Astrocyte (in vitro differentiated cells and primary cell): ENCODE results near the gene FPGS. TPM values are rescaled to one million over a fixed set of nuclear protein-coding genes. Genes with fewer than 3 reads are reported as not detected.
"Not testable (repeated sequence)": the region's sequence is repeated elsewhere in the genome, so short reads cannot be mapped to it uniquely, and the experiment has no call there.

ENCODE experiments used
- DNase-seq: peaks from one replicate; pipeline ENCODE4 v3.0.0-alpha.2; 2010; ENCODE audit warnings: low read depth
- FAIRE-seq: peaks from 2 replicates; lab custom pipeline; 2011; peaks lifted over from hg19 to GRCh38; lab: Jason Lieb, UNC
- H2AFZ ChIP-seq: 2 replicates; pipeline ENCODE4 v1.6.0; 2012; ENCODE audit warnings: low read depth, low read length, inconsistent platforms
- H3K27ac ChIP-seq: 2 replicates; pipeline ENCODE4 v1.5.1; 2011; ENCODE audit warnings: low read depth, low read length, inconsistent platforms
- H3K27me3 ChIP-seq: 2 replicates; pipeline ENCODE4 v1.6.0; 2011; ENCODE audit warnings: low read length, inconsistent platforms; ENCODE audit not compliant: insufficient read depth
- H3K36me3 ChIP-seq: 2 replicates; pipeline ENCODE4 v1.5.1; 2011; ENCODE audit warnings: low read length, inconsistent platforms; ENCODE audit not compliant: insufficient read depth
- H3K4me1 ChIP-seq: 2 replicates; pipeline ENCODE4 v1.5.1; 2011; ENCODE audit warnings: low read length, inconsistent platforms; ENCODE audit not compliant: insufficient read depth
- H3K4me2 ChIP-seq: 2 replicates; pipeline ENCODE4 v1.6.0; 2012; ENCODE audit warnings: low read length, inconsistent platforms
- H3K4me3 ChIP-seq: 2 replicates; pipeline ENCODE4 v1.5.1; 2011; ENCODE audit warnings: low read depth, mild to moderate bottlenecking, low read length, inconsistent platforms; ENCODE audit not compliant: insufficient read depth
- H3K79me2 ChIP-seq: 2 replicates; pipeline ENCODE4 v1.6.0; 2012; ENCODE audit warnings: mild to moderate bottlenecking, low read length, inconsistent platforms; ENCODE audit not compliant: insufficient read depth
- H3K9ac ChIP-seq: 2 replicates; pipeline ENCODE4 v1.6.0; 2012; ENCODE audit warnings: mild to moderate bottlenecking, low read length, inconsistent platforms
- H3K9me3 ChIP-seq: 2 replicates; pipeline ENCODE4 v1.5.1; 2012; ENCODE audit warnings: low read depth, mild to moderate bottlenecking, low read length, inconsistent platforms; ENCODE audit not compliant: insufficient read depth
- H4K20me1 ChIP-seq: 2 replicates; pipeline ENCODE4 v1.6.0; 2012; ENCODE audit warnings: low read length, inconsistent platforms; ENCODE audit not compliant: insufficient read depth
- H3K27ac Mint-ChIP-seq: one replicate; pipeline ENCODE4 v1.8.0; 2021; ENCODE audit warnings: mild to moderate bottlenecking, mixed read lengths; ENCODE audit not compliant: unreplicated experiment
- H3K27me3 Mint-ChIP-seq: one replicate; pipeline ENCODE4 v1.8.0; 2021; ENCODE audit warnings: low read depth, mixed read lengths; ENCODE audit not compliant: unreplicated experiment
- H3K36me3 Mint-ChIP-seq: one replicate; pipeline ENCODE4 v1.8.0; 2021; ENCODE audit warnings: low read depth, mixed read lengths; ENCODE audit not compliant: unreplicated experiment
- H3K4me1 Mint-ChIP-seq: one replicate; pipeline ENCODE4 v1.8.0; 2021; ENCODE audit warnings: low read depth, mixed read lengths; ENCODE audit not compliant: unreplicated experiment
- H3K4me3 Mint-ChIP-seq: one replicate; pipeline ENCODE4 v1.8.0; 2021; ENCODE audit warnings: mild to moderate bottlenecking, moderate library complexity, mixed read lengths; ENCODE audit not compliant: unreplicated experiment
- H3K9me3 Mint-ChIP-seq: one replicate; pipeline ENCODE4 v1.8.0; 2021; ENCODE audit warnings: mild to moderate bottlenecking, mixed read lengths; ENCODE audit not compliant: unreplicated experiment
- EZH2 ChIP-seq: IDR thresholded peaks from 2 replicates; pipeline ENCODE4 v1.6.1; 2012; ENCODE audit warnings: mild to moderate bottlenecking, low read length, inconsistent platforms; ENCODE audit not compliant: insufficient read depth
- total RNA-seq: library from RNA; stranded (reverse); gene quantifications from 2 replicates; pipeline ENCODE4 v1.2.1, GENCODE V29; 2021
- TF ChIP-seq, protein P1 (sequence below): IDR thresholded peaks from 2 replicates; pipeline ENCODE4 v1.5.1; 2011; ENCODE audit warnings: low read depth, mild to moderate bottlenecking, inconsistent platforms, low read length, moderate library complexity; ENCODE audit not compliant: insufficient read depth

FPGS gene
- total RNA-seq, 1 donor from 2014 or later = 49.4 TPM

GRCh38 chr9:127841087-127841835, 38.6 kb downstream of the FPGS start:
- H3K9me3 ChIP-seq = no peaks in the 10 kb centered on the region
- DNase-seq (no peak), FAIRE-seq (no peak)
- H3K27ac ChIP-seq = no peak overlapping the region
- H2AFZ ChIP-seq = no peak overlapping the region
- no peak overlapping the region for H3K9ac ChIP-seq
- no peak overlapping the region for H3K4me2 ChIP-seq
- Mint-ChIP-seq H3K36me3 (no peaks in the 10 kb centered on the region), H3K9me3 (no peaks in the 10 kb centered on the region), H3K27ac (no peak overlapping the region), H3K27me3 (no peaks in the 10 kb centered on the region), H3K4me1 (peaks cover 18% of the 10 kb centered on the region), H3K4me3 (no peak overlapping the region)
- no peak overlapping the region for H3K4me3 ChIP-seq
- no peaks in the 10 kb centered on the region for H4K20me1 ChIP-seq
- H3K79me2 ChIP-seq = peaks cover 27% of the 10 kb centered on the region
- no peak for TF ChIP-seq EZH2
- TF ChIP-seq, protein P1, sequence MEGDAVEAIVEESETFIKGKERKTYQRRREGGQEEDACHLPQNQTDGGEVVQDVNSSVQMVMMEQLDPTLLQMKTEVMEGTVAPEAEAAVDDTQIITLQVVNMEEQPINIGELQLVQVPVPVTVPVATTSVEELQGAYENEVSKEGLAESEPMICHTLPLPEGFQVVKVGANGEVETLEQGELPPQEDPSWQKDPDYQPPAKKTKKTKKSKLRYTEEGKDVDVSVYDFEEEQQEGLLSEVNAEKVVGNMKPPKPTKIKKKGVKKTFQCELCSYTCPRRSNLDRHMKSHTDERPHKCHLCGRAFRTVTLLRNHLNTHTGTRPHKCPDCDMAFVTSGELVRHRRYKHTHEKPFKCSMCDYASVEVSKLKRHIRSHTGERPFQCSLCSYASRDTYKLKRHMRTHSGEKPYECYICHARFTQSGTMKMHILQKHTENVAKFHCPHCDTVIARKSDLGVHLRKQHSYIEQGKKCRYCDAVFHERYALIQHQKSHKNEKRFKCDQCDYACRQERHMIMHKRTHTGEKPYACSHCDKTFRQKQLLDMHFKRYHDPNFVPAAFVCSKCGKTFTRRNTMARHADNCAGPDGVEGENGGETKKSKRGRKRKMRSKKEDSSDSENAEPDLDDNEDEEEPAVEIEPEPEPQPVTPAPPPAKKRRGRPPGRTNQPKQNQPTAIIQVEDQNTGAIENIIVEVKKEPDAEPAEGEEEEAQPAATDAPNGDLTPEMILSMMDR = no peak
- no peaks in the 10 kb centered on the region for H3K36me3 ChIP-seq
- peaks cover 47% of the 10 kb centered on the region for H3K4me1 ChIP-seq
- no peaks in the 10 kb centered on the region for H3K27me3 ChIP-seq

DNA sequence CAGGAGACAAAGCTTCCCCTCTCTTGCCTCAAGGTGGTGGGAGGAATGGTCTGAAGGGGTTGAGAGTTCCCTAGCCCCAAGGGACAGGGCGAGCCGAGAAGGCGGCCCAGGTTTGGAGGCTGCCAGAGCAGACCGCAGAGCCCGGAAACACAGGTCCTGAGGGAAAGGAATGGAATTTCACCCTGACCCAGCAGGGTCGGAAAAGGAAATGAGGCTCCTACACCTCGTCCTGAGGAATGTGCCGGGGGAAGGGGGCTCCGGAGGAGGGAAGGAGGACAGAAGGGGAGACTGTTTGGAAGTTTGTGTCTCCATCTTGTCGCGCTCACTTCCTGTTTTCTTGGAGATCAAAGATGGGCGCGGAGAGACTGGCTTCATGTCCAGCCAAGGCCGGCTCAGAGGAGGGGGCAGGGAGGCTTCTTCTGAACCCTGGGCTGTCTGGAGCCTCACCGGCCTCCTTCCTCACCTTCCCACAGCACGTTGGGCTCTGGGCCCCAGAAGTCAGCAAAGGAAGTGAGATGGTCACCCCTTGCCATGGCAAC, 42.2 kb downstream of the FPGS start:
- H3K4me1 ChIP-seq = peaks cover 16% of the 10 kb centered on the region
- peak overlapping the region; percentile 37 for H2AFZ ChIP-seq
- peaks cover 50% of the 10 kb centered on the region for H3K79me2 ChIP-seq
- H3K9ac ChIP-seq = no peak overlapping the region
- Mint-ChIP-seq H3K4me3 (no peak overlapping the region), H3K27me3 (no peaks in the 10 kb centered on the region), H3K4me1 (peaks cover 2% of the 10 kb centered on the region), H3K9me3 (peaks cover 19% of the 10 kb centered on the region), H3K36me3 (peaks cover 2% of the 10 kb centered on the region), H3K27ac (peak overlapping the region; percentile 12)
- H3K4me2 ChIP-seq = peak overlapping the region; percentile 48
- no peaks in the 10 kb centered on the region for H3K36me3 ChIP-seq
- FAIRE-seq = no peak
- DNase-seq = peak; percentile 23
- no peaks in the 10 kb centered on the region for H3K27me3 ChIP-seq
- no peak overlapping the region for H3K4me3 ChIP-seq
- TF ChIP-seq, protein P1 = no peak
- TF ChIP-seq EZH2 = no peak
- peaks cover 3% of the 10 kb centered on the region for H4K20me1 ChIP-seq
- H3K9me3 ChIP-seq = peaks cover 14% of the 10 kb centered on the region
- peak overlapping the region; percentile 43 for H3K27ac ChIP-seq

DNA sequence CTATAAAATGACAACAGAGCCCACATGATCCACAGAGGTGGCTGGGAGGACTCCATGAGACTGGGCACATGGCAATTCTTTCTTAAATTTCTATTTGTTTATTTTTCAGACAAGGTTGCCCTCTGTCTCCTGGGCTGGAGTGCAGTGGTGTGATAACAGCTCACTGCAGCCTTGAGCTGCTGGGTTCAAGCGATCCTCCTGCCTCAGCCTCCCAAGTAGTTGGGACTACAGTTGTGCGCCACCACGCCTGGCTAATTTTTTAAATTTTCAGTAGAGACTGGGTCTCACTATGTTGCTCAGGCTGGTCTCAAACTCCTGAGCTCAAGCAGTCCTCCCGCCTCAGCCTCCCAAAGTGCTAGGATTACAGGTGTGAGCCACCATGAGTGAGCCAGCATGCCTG, 42.9 kb downstream of the FPGS start:
- peaks cover 24% of the 10 kb centered on the region for H3K9me3 Mint-ChIP-seq
- Histone ChIP-seq H3K9me3 (peaks cover 19% of the 10 kb centered on the region), H3K4me1 (peaks cover 16% of the 10 kb centered on the region), H3K79me2 (peaks cover 58% of the 10 kb centered on the region)
- not testable (repeated sequence) for H3K36me3 ChIP-seq, H3K9ac ChIP-seq, H3K27me3 Mint-ChIP-seq, DNase-seq, H3K36me3 Mint-ChIP-seq, H4K20me1 ChIP-seq, H3K4me2 ChIP-seq, H3K27me3 ChIP-seq, FAIRE-seq, H3K4me3 Mint-ChIP-seq, H3K4me1 Mint-ChIP-seq, H3K4me3 ChIP-seq, H3K27ac ChIP-seq, H2AFZ ChIP-seq, H3K27ac Mint-ChIP-seq
